ENCODE results near the gene LRBA.

LRBA gene

GRCh38 chr4:150799207-150799606, 215.9 kb downstream of the LRBA start:
- no peak for DNase-seq

- DNase-seq = peak; percentile 22
These were observed 220.4 kb downstream of the LRBA start for GRCh38 chr4:150794706-150795105.

- DNase-seq = no peak
These were observed 225.2 kb downstream of the LRBA start for GRCh38 chr4:150789864-150790263.

GRCh38 chr4:150784939-150785338, 230.1 kb downstream of the LRBA start:
- DNase-seq = no peak

- DNase-seq = no peak
These were observed 230.8 kb downstream of the LRBA start for GRCh38 chr4:150784305-150784704.

- no peak for DNase-seq
These were observed 232.2 kb downstream of the LRBA start for GRCh38 chr4:150782921-150783320.

- peak; percentile 34 for DNase-seq
These were observed 232.8 kb downstream of the LRBA start for GRCh38 chr4:150782311-150782710.

GRCh38 chr4:150781191-150781590, 233.9 kb downstream of the LRBA start:
- DNase-seq = no peak

- DNase-seq = no peak
These were observed 235.4 kb downstream of the LRBA start for GRCh38 chr4:150779707-150780106.

- no peak for DNase-seq
These were observed 241.2 kb downstream of the LRBA start for GRCh38 chr4:150773729-150774449.

- DNase-seq = no peak
These were observed 242.1 kb downstream of the LRBA start for GRCh38 chr4:150773032-150773431.

GRCh38 chr4:150771382-150771781, 243.7 kb downstream of the LRBA start:
- DNase-seq = no peak

GRCh38 chr4:150769845-150770244, 245.2 kb downstream of the LRBA start:
- no peak for DNase-seq

GRCh38 chr4:150769248-150769647, 245.8 kb downstream of the LRBA start:
- peak; percentile 68 for DNase-seq

GRCh38 chr4:150768497-150768896, 246.6 kb downstream of the LRBA start:
- DNase-seq = peak; percentile 37

- no peak for DNase-seq
These were observed 249.9 kb downstream of the LRBA start for GRCh38 chr4:150765216-150765615.

GRCh38 chr4:150751648-150752047, 263.4 kb downstream of the LRBA start:
- DNase-seq = no peak

- no peak for DNase-seq
These were observed 264.3 kb downstream of the LRBA start for GRCh38 chr4:150750824-150751223.

GRCh38 chr4:150746156-150746555, 268.9 kb downstream of the LRBA start:
- DNase-seq = peak; percentile 67

- DNase-seq = no peak
These were observed 270.5 kb downstream of the LRBA start for GRCh38 chr4:150744570-150744969.

GRCh38 chr4:150743564-150744342, 271.3 kb downstream of the LRBA start:
- DNase-seq = peak; percentile 2

GRCh38 chr4:150742930-150743329, 272.2 kb downstream of the LRBA start:
- DNase-seq = peak; percentile 4

GRCh38 chr4:150739591-150739990, 275.5 kb downstream of the LRBA start:
- no peak for DNase-seq

GRCh38 chr4:150725957-150726523, 289.0 kb downstream of the LRBA start:
- DNase-seq = no peak

Data from fibroblast of skin of right biceps (primary cell).